Type B pancreatic cell (in vitro differentiated cells): Measurements from ENCODE around the gene RWDD2A. TPM values are rescaled to one million over a fixed set of nuclear protein-coding genes. Genes with fewer than 3 reads are reported as not detected.

Experiments used
- DNase-seq: peaks from one replicate; pipeline ENCODE4 v3.0.0; 2021; ENCODE audit warnings: mixed read lengths; ENCODE audit not compliant: unreplicated experiment; ENCODE audit errors: extremely low spot score
- H3K27ac Mint-ChIP-seq: 2 replicates; pipeline ENCODE4 v1.8.0; 2021; ENCODE audit warnings: mild to moderate bottlenecking, mixed read lengths
- H3K27me3 Mint-ChIP-seq: 2 replicates; pipeline ENCODE4 v1.8.0; 2021; ENCODE audit warnings: mixed read lengths
- H3K36me3 Mint-ChIP-seq: 2 replicates; pipeline ENCODE4 v1.8.0; 2021; ENCODE audit warnings: mixed read lengths
- H3K4me1 Mint-ChIP-seq: one replicate; pipeline ENCODE4 v1.8.0; 2021; ENCODE audit warnings: mixed read lengths; ENCODE audit not compliant: unreplicated experiment
- H3K4me3 Mint-ChIP-seq: 2 replicates; pipeline ENCODE4 v1.8.0; 2021; ENCODE audit warnings: mild to moderate bottlenecking, mixed read lengths
- H3K9me3 Mint-ChIP-seq: 2 replicates; pipeline ENCODE4 v1.8.0; 2021; ENCODE audit warnings: mixed read lengths
- CTCF ChIP-seq: fragments of 200-600 bp; sonication (generic); conservative IDR thresholded peaks from 2 replicates; pipeline ENCODE4 v1.5.0; 2021; ENCODE audit warnings: antibody characterized with exemption, mild to moderate bottlenecking
- total RNA-seq: library from RNA; stranded (reverse); gene quantifications from 2 replicates; pipeline ENCODE4 v1.2.1, GENCODE V29; 2021; ENCODE audit warnings: low replicate concordance

Gene RWDD2A
- total RNA-seq, 1 donor from 2014 or later, result 4.5 TPM

- H3K4me1 Mint-ChIP-seq, result peaks cover 4% of the 10 kb centered on the region
- no peak overlapping the region for H3K4me3 Mint-ChIP-seq
- no peak overlapping the region for H3K27ac Mint-ChIP-seq
- no peak for TF ChIP-seq CTCF
- no peaks in the 10 kb centered on the region for H3K27me3 Mint-ChIP-seq
- H3K36me3 Mint-ChIP-seq, result no peaks in the 10 kb centered on the region
- H3K9me3 Mint-ChIP-seq, result no peaks in the 10 kb centered on the region
- no peak for DNase-seq
Measured at GRCh38 chr6:83218646-83219045, 25.5 kb downstream of the RWDD2A start.

DNA sequence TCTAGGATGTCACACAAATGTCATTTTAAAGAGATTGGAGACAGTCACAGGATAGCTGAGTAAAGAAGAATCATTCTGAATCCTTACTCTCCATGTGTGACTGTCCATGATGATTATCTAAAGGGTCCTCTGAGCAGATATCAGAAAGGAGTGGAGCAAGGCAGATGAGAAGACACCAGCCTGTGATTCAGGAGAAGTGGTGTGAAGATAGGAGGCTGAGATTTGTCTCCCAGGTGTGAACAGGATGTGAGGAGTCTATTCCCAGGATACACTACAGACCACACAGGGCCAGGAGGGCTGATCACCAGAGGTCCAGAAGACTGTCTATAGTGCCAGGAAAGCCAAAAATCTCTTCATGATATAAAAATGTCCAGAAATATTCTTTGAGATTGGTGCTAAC, 27.0 kb downstream of the RWDD2A start:
- H3K4me3 Mint-ChIP-seq, result no peak overlapping the region
- no peak for DNase-seq

DNA sequence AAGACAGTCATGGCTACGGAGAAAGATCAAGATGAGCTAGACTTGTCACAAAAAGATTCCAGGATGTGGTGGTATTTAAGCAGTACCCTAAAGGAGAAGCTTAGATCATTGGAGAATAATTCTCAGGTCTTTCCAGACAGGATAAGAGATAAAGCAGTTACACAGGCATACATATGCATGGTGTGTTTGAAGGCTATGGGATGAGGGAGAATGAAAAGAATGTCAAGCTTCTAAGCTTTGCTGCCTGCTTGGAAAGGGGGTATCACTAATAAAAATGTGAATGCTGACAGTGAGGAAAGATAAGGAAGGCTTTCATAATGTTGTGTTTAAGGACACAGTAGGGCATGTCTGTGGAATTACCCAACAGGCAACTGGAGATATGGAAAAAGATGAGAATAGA, 28.1 kb downstream of the RWDD2A start:
- DNase-seq, result no peak
- H3K4me1 Mint-ChIP-seq, result no peaks in the 10 kb centered on the region

More for the DNA sequence above, 27.0 kb downstream of the RWDD2A start:
- Mint-ChIP-seq H3K4me1 (peaks cover 3% of the 10 kb centered on the region), H3K9me3 (no peaks in the 10 kb centered on the region), H3K36me3 (no peaks in the 10 kb centered on the region), H3K27me3 (no peaks in the 10 kb centered on the region), H3K27ac (no peak overlapping the region)
- no peak for TF ChIP-seq CTCF

DNA sequence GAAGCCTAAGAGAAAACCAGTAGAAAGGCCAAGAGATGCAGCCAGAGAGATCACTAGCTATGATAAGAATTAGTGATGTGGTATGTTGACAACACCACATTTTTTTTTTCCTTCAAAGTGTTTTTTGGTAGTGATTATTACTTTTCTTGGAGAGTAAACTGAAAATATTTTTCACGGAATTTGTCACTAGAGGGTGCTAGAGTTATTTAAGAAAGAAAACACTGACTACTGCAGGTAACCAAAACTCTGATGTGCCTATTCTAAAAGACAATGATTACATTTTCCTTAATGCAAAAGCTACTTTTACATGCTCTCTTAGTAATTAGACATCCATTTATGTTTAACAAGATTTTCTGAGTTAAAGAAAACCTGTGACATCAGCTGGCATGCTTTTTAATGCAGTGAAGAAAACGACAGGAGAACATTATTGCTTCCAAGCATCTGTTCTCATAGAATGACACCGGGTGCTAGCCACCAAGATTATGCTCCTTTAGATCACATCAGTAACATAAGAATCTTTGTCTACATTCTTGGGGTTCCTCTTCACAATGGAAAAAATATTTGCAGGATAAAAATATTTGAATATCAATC, 28.8 kb downstream of the RWDD2A start:
- Mint-ChIP-seq H3K36me3 (no peaks in the 10 kb centered on the region), H3K4me3 (no peak overlapping the region), H3K4me1 (no peaks in the 10 kb centered on the region), H3K9me3 (no peaks in the 10 kb centered on the region), H3K27me3 (no peaks in the 10 kb centered on the region), H3K27ac (no peak overlapping the region)
- TF ChIP-seq CTCF, result peak; percentile 75
- no peak for DNase-seq

More for the DNA sequence above, 28.1 kb downstream of the RWDD2A start:
- Mint-ChIP-seq H3K27me3 (no peaks in the 10 kb centered on the region), H3K9me3 (no peaks in the 10 kb centered on the region), H3K4me3 (no peak overlapping the region), H3K27ac (no peak overlapping the region), H3K36me3 (no peaks in the 10 kb centered on the region)
- TF ChIP-seq CTCF, result no peak

DNA sequence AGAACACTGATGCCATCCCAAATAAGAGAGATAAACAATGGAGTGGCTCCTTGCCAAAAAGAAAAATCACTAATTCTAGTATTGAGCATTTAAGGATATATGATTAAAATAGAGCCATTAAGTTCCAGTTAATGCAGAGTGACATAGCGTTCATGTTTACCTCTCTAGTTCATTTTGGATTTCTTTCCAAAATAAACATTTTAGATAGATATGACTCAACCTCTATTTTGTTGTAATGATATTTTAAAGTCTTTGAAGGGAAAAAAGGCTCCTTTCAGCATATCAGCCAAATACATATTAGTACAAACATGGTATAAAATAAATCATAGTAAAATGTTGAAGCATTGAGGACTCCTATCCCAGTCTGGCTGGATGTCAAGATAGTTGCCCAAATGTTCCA, 33.4 kb downstream of the RWDD2A start:
- no peaks in the 10 kb centered on the region for H3K27me3 Mint-ChIP-seq
- no peak for TF ChIP-seq CTCF
- no peak overlapping the region for H3K4me3 Mint-ChIP-seq
- no peaks in the 10 kb centered on the region for H3K4me1 Mint-ChIP-seq
- H3K9me3 Mint-ChIP-seq, result no peaks in the 10 kb centered on the region
- DNase-seq, result no peak
- no peaks in the 10 kb centered on the region for H3K36me3 Mint-ChIP-seq
- H3K27ac Mint-ChIP-seq, result no peak overlapping the region

DNA sequence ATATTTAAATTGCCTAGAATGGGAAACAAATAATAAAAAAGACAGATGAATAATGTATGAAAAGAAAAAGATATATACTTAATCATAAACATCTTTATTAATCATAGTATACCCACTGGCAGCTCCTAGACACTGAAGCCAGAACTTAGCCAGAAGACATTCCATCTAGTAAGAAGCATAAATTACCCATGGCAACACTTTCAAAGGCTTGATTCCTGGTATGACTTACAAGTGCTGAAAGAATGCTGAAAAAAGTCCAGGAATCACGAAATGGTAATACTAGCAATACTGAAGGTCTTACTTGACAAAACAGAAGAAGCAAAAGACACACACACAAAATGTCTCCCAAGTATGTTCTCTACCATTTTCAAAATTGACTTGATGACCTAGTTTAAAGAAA, 38.0 kb downstream of the RWDD2A start:
- Mint-ChIP-seq H3K27ac (no peak overlapping the region), H3K9me3 (no peaks in the 10 kb centered on the region), H3K27me3 (no peaks in the 10 kb centered on the region), H3K4me3 (no peak overlapping the region), H3K36me3 (no peaks in the 10 kb centered on the region), H3K4me1 (no peaks in the 10 kb centered on the region)
- no peak for DNase-seq
- TF ChIP-seq CTCF, result no peak
